DMS153 treated with DMSO at 0.1 percent for 48 hours (cell line): Measurements from ENCODE around the gene CAMKMT.

Experiments used
- DNase-seq: peaks from one replicate; lab custom pipeline; 2025; ENCODE audit not compliant: unreplicated experiment; lab: John Stamatoyannopoulos, UW

The CAMKMT gene

DNA sequence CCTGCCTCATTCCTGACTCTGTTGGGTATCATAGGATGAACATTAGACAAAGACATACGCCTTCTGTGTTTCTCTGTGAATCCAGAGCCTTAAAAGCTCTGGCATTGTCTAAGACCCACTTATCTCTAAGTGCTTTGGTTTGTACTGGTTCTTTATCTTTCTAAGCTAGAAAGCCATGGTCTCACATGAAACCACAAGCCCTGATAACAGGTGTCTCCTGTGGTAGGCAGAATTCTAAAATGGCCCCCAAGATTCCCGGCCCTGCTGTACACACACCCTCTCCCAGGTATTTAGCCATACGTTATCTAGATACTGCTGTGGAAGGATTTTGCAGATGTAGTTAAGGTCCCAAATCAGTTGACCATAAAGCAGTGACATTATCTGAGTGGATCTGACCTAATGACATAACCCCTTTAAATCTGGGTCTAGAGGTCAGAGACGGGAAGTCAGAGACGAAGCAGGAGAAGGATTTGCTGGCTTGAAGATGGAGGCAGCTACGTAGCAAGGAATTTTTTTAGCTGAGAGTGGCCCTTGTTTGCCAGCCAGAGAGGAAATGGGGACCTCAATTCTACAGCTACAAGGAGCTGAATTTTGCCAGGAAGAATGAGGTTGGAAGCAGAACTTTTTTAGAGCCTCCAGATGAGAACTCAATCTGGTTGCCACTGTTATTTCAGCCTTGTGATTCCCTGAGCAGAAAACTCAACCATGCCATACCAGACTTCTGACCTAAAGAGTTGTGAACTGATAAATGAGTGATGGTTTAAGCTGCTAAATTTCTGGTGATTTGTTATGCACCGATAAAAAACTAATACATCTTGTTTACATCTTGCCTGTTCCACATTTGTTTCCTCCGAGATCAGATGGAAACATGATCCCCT is 186.7 kb downstream of the CAMKMT start:
- no peak for DNase-seq

GRCh38 chr2:44549099-44549471 is 187.3 kb downstream of the CAMKMT start:
- no peak for DNase-seq

GRCh38 chr2:44549856-44550255 is 188.1 kb downstream of the CAMKMT start:
- no peak for DNase-seq

GRCh38 chr2:44550561-44550960 is 188.8 kb downstream of the CAMKMT start:
- DNase-seq, result no peak

GRCh38 chr2:44551497-44551896 is 189.8 kb downstream of the CAMKMT start:
- DNase-seq, result no peak

GRCh38 chr2:44553456-44553855 is 191.7 kb downstream of the CAMKMT start:
- no peak for DNase-seq

GRCh38 chr2:44555700-44556099 is 194.0 kb downstream of the CAMKMT start:
- no peak for DNase-seq

DNA sequence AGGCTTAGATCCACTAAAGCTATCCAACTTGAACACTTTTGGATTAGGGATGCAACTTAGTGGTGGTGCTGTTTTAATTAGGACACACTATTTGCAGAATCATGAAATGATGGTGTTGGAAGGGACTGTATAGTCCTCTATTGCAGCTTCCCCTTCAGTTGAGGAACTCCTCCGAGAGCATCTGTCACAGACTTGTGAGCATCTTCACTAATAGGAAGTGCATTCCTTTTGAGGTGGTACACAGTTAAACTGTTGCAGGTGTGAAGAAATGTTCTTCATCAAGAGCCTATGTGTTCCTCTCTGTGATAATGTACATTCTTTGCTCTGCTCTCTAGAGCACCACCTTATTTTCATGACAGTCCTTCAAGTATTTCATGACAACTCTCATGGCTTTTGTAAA is 197.4 kb downstream of the CAMKMT start:
- no peak for DNase-seq

DNA sequence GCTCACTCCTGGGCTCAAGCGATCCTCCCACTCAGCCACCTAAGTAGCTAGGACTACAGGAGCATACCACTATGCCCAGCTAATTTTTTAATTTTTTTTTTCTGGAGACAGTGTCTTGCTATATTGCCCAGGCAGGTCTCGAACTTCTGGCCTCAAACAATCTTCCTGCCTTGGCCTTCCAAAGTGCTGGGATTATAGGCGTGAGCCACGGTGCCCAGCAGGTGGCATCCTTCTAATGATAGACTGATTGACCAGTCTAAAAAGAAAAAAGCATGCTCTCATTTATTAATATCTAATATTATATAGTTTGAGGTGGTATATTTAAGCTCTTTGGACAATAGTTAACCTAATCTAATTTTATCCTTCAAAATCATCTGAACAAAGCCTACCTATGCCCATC is 198.6 kb downstream of the CAMKMT start:
- no peak for DNase-seq

- DNase-seq, result no peak
These were observed 199.2 kb downstream of the CAMKMT start for GRCh38 chr2:44560941-44561340.

DNA sequence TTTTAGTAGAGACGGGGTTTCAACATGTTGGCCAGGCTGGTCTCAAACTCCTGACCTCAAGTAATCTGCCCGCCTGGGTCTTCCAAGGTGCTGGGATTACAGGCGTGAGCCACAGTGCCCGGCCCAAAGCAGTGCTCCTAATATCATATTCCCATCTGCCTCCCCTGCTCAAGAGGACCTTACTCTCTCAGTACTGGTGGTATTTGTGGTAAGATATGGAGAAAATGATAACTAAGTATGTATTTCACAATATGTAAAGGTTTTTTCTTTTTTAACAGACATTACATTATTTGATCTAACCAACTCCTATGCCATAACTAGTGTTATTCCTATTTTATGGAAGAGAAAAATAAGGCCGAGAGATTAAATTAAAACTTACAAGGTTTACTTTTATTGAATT is 201.0 kb downstream of the CAMKMT start:
- DNase-seq, result no peak

GRCh38 chr2:44564752-44565151 is 203.0 kb downstream of the CAMKMT start:
- DNase-seq, result no peak

GRCh38 chr2:44566059-44566458 is 204.3 kb downstream of the CAMKMT start:
- no peak for DNase-seq

DNA sequence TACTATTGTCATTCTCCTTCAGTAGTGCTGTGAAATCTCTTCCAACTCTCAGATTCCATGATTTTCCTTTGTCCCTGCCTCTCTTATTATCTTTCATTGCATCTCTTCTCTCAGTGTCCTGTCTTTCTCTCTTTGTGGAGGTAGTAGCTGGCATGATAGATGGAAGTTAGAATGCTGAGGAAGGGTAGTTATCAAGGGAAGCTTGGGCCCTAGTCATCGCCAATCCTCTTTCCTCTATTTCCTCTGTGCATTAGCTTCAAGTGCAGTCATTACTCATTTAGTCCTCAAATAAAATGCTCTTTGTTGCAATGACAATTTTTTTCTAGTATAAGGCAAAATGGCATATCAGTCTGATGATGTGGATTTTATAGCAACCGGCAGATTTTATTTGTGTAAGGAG is 207.7 kb downstream of the CAMKMT start:
- no peak for DNase-seq

- DNase-seq, result no peak
These were observed 208.5 kb downstream of the CAMKMT start for GRCh38 chr2:44570271-44570670.

DNA sequence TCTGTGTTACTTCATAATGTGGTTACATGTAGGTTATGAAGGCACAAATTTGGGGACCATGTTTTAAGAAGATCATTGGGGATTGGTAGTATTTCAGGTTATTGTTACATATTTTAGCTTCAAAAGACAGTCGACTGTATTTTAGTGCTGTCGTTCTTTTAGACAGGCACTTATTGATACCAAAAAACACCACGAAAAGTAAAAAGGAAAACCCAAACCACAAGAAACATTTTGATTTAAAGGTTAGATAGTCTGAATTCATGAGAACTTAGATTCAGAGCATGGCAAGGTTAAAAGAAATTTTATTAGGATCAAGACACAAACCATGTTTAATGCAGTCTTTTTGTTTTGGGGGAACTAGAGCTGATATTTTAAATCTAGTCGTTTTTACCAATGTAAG is 209.0 kb downstream of the CAMKMT start:
- no peak for DNase-seq

- no peak for DNase-seq
These were observed 210.6 kb downstream of the CAMKMT start for GRCh38 chr2:44572196-44572900.

- no peak for DNase-seq
These were observed 212.2 kb downstream of the CAMKMT start for GRCh38 chr2:44573996-44574395.

GRCh38 chr2:44578471-44579093 is 216.8 kb downstream of the CAMKMT start:
- DNase-seq, result no peak

DNA sequence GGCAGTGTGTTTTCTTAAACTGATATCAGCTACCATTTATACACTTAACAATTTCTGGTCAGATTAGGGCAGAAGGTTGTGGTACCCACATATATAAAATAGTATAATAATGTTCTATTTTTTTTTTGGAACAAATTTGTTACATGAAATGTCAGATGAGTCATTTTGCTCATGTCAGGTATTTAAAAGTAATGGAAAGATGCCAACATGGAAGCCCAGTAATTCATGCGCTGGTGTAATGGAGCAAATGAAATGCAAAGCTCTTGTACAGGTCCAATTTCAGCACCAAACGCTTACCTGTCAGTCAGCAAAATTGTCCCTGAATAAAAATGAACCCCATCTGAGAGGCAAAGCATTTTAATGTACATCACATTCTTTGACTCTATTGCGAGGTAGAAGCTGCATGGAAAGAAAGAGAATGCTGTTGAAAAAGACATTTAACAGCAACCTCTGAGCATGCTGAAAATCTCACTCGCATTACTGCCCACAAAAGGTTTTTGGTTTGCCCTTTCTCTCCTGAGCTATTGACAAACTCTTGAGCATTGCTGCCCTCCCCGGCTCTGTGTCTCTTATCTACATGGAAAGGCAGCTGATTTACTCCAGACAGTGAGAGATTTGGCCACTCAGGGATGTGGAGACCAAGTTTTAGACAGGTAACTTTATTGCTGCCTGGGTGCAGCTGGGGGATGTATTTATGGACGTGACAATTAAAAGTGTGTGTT is 217.5 kb downstream of the CAMKMT start:
- DNase-seq, result no peak

DNA sequence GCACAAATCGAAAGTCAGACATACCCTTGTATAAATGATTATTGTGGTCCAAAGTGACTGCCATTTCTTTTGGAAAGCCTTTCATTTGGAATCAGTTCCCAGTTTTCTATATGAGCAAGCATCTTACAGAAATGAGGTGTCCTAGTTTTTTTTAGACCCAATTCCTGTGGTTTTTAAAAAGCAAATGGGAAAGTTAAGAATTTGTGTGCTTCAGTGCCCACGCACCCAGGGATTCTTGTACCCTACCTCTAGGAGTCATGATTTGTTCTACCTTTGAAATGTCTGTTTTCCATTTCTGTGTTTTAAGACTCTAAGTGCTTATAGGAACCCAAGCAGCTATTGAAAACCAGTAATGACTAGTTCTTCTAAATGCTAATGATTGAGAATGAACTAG is 218.1 kb downstream of the CAMKMT start:
- DNase-seq, result no peak
